Activated CD8-positive, alpha-beta memory T cell treated with anti-CD3 and anti-CD28 coated beads, Interleukin-2, amount 10 ng/mL, durations not matched to agents 7 days and 5 days (primary cell): ENCODE data around the gene TUBB4B. TPM values are rescaled to one million over a fixed set of nuclear protein-coding genes. Genes with fewer than 3 reads are reported as not detected.
A peak's percentile ranks its signal among the peaks of the same experiment; 100 is the strongest.

Source experiments
- ATAC-seq: fragments of 150-1000 bp; cut with Tn5 transposase; one replicate; pipeline ENCODE4 v1.10.0; 2021; ENCODE audit warnings: moderate library complexity
- CTCF ChIA-PET: fragments of 350-600 bp; sonication (Branson Sonifier 250); formaldehyde crosslinking; loops from one replicate; lab custom pipeline; 2021; ENCODE audit warnings: antibody characterized with exemption; lab: Charles Lee
- DNase-seq: peaks from one replicate; pipeline ENCODE4 v3.0.0-alpha.2; 2020
- H3K27ac Mint-ChIP-seq: one replicate; pipeline ENCODE4 v1.8.0; 2021; ENCODE audit warnings: mild to moderate bottlenecking, mixed read lengths
- H3K27me3 Mint-ChIP-seq: one replicate; pipeline ENCODE4 v1.8.0; 2021; ENCODE audit warnings: mixed read lengths
- H3K36me3 Mint-ChIP-seq: one replicate; pipeline ENCODE4 v1.8.0; 2021; ENCODE audit warnings: mild to moderate bottlenecking, mixed read lengths
- H3K4me1 Mint-ChIP-seq: one replicate; pipeline ENCODE4 v1.8.0; 2021; ENCODE audit warnings: mixed read lengths
- H3K4me3 Mint-ChIP-seq: one replicate; pipeline ENCODE4 v1.8.0; 2021; ENCODE audit warnings: mild to moderate bottlenecking, moderate library complexity, mixed read lengths
- H3K9me3 Mint-ChIP-seq: one replicate; pipeline ENCODE4 v1.8.0; 2022; ENCODE audit warnings: low read depth, mixed read lengths
- total RNA-seq, 2 experiments: library from RNA; stranded (reverse); gene quantifications; one replicate each; pipeline ENCODE4 v1.2.3, GENCODE V29; 2021

Gene TUBB4B
- total RNA-seq, 2 experiments from 2014 or later = 353 to 375 TPM

GRCh38 chr9:137270929-137271695 lies 30.0 kb downstream of the TUBB4B start:
- DNase-seq (no peak), ATAC-seq (peak; percentile 31)
- Mint-ChIP-seq H3K27ac (peak overlapping the region; percentile 37), H3K4me3 (no peak overlapping the region), H3K27me3 (no peaks in the 10 kb centered on the region), H3K4me1 (peaks cover 22% of the 10 kb centered on the region), H3K36me3 (peaks cover 16% of the 10 kb centered on the region), H3K9me3 (no peaks in the 10 kb centered on the region)
- CTCF ChIA-PET = interaction anchor here (1.4 kb wide), 1 partner anchor 31 kb away, joined by 3 read pairs; no protein-coding TSS in a partner anchor

GRCh38 chr9:137271696-137272076 lies 30.6 kb downstream of the TUBB4B start:
- Mint-ChIP-seq H3K4me3 (no peak overlapping the region), H3K27ac (peak overlapping the region; percentile 37), H3K36me3 (peaks cover 15% of the 10 kb centered on the region), H3K4me1 (peaks cover 22% of the 10 kb centered on the region), H3K9me3 (no peaks in the 10 kb centered on the region), H3K27me3 (no peaks in the 10 kb centered on the region)
- ATAC-seq (no peak), DNase-seq (no peak)
- CTCF ChIA-PET = interaction anchor here (1.4 kb wide), 1 partner anchor 31 kb away, joined by 3 read pairs; no protein-coding TSS in a partner anchor

GRCh38 chr9:137272241-137273094 lies 31.4 kb downstream of the TUBB4B start:
- CTCF ChIA-PET = interaction anchor here (1.0 to 1.4 kb wide), 3 partner anchors 14 to 35 kb away, joined by 3 to 4 read pairs (median 3); no protein-coding TSS in a partner anchor
- ATAC-seq (no peak), DNase-seq (no peak)
- Mint-ChIP-seq H3K9me3 (no peaks in the 10 kb centered on the region), H3K27me3 (no peaks in the 10 kb centered on the region), H3K4me3 (no peak overlapping the region), H3K27ac (no peak overlapping the region), H3K4me1 (peaks cover 28% of the 10 kb centered on the region), H3K36me3 (peaks cover 12% of the 10 kb centered on the region)

GRCh38 chr9:137273095-137273490 lies 32.0 kb downstream of the TUBB4B start:
- peaks cover 23% of the 10 kb centered on the region for H3K4me1 Mint-ChIP-seq
- ATAC-seq (no peak), DNase-seq (no peak)
- H3K27me3 Mint-ChIP-seq = no peaks in the 10 kb centered on the region
- H3K9me3 Mint-ChIP-seq = no peaks in the 10 kb centered on the region
- H3K4me3 Mint-ChIP-seq = no peak overlapping the region
- CTCF ChIA-PET = interaction anchor here (1.0 to 1.4 kb wide), 3 partner anchors 13 to 36 kb away, joined by 3 to 4 read pairs (median 3); no protein-coding TSS in a partner anchor
- peaks cover 10% of the 10 kb centered on the region for H3K36me3 Mint-ChIP-seq
- H3K27ac Mint-ChIP-seq = no peak overlapping the region

GRCh38 chr9:137273611-137274320 lies 32.7 kb downstream of the TUBB4B start:
- no peak overlapping the region for H3K4me3 Mint-ChIP-seq
- no peaks in the 10 kb centered on the region for H3K27me3 Mint-ChIP-seq
- H3K4me1 Mint-ChIP-seq = peaks cover 20% of the 10 kb centered on the region
- CTCF ChIA-PET = interaction anchor here (0.8 to 1.3 kb wide), 3 partner anchors 9 to 17 kb away, joined by 3 to 5 read pairs (median 3); no protein-coding TSS in a partner anchor
- no peaks in the 10 kb centered on the region for H3K9me3 Mint-ChIP-seq
- peaks cover 7% of the 10 kb centered on the region for H3K36me3 Mint-ChIP-seq
- no peak overlapping the region for H3K27ac Mint-ChIP-seq
- ATAC-seq = no peak
- DNase-seq = no peak

GRCh38 chr9:137275203-137275587 lies 34.1 kb downstream of the TUBB4B start:
- no peak for ATAC-seq
- CTCF ChIA-PET = no interaction called here
- H3K9me3 Mint-ChIP-seq = no peaks in the 10 kb centered on the region
- H3K36me3 Mint-ChIP-seq = peaks cover 4% of the 10 kb centered on the region
- peaks cover 13% of the 10 kb centered on the region for H3K4me1 Mint-ChIP-seq
- H3K4me3 Mint-ChIP-seq = no peak overlapping the region
- no peak overlapping the region for H3K27ac Mint-ChIP-seq
- DNase-seq = no peak
- no peaks in the 10 kb centered on the region for H3K27me3 Mint-ChIP-seq

GRCh38 chr9:137275588-137276472 lies 34.7 kb downstream of the TUBB4B start:
- ATAC-seq (no peak), DNase-seq (no peak)
- CTCF ChIA-PET = interaction anchor here (0.6 kb wide), 1 partner anchor 39 kb away, joined by 3 read pairs; no protein-coding TSS in a partner anchor
- H3K4me3 Mint-ChIP-seq = no peak overlapping the region
- no peaks in the 10 kb centered on the region for H3K27me3 Mint-ChIP-seq
- H3K9me3 Mint-ChIP-seq = no peaks in the 10 kb centered on the region
- peaks cover 4% of the 10 kb centered on the region for H3K36me3 Mint-ChIP-seq
- no peak overlapping the region for H3K27ac Mint-ChIP-seq
- H3K4me1 Mint-ChIP-seq = peaks cover 13% of the 10 kb centered on the region

GRCh38 chr9:137276473-137277328 lies 35.6 kb downstream of the TUBB4B start:
- Mint-ChIP-seq H3K4me3 (no peak overlapping the region), H3K27ac (no peak overlapping the region), H3K36me3 (peaks cover 2% of the 10 kb centered on the region), H3K4me1 (peaks cover 6% of the 10 kb centered on the region), H3K9me3 (no peaks in the 10 kb centered on the region), H3K27me3 (no peaks in the 10 kb centered on the region)
- ATAC-seq = no peak
- CTCF ChIA-PET = interaction anchor here (0.6 to 1.5 kb wide), 10 partner anchors 9 to 242 kb away, joined by 3 to 7 read pairs (median 3); partner anchors contain the start of gene NRARP
- DNase-seq = no peak

- DNase-seq (peak; percentile 73), ATAC-seq (peak; percentile 79)
- no peaks in the 10 kb centered on the region for H3K9me3 Mint-ChIP-seq
- peaks cover 2% of the 10 kb centered on the region for H3K36me3 Mint-ChIP-seq
- H3K4me3 Mint-ChIP-seq = peak within 1 kb of the TSS; percentile 70
- CTCF ChIA-PET = interaction anchor here (0.7 to 1.5 kb wide), 11 partner anchors 9 to 243 kb away, joined by 3 to 7 read pairs (median 3); partner anchors contain the start of genes ANAPC2, NRARP and SSNA1
- peaks cover 7% of the 10 kb centered on the region for H3K4me1 Mint-ChIP-seq
- H3K27me3 Mint-ChIP-seq = peaks cover 1% of the 10 kb centered on the region
- H3K27ac Mint-ChIP-seq = peak within 1 kb of the TSS; percentile 74
Measured at GRCh38 chr9:137277329-137278041, 36.4 kb downstream of the TUBB4B start, which contains the start of gene TOR4A. Gene TOR4A, plus strand, starts transcription at chr9:137277726. Its CDS starts 964 bp downstream, at chr9:137278690.

- Mint-ChIP-seq H3K4me3 (peak overlapping the region; percentile 70), H3K4me1 (peaks cover 9% of the 10 kb centered on the region), H3K27me3 (peaks cover 3% of the 10 kb centered on the region), H3K27ac (peak overlapping the region; percentile 74), H3K36me3 (peaks cover 2% of the 10 kb centered on the region), H3K9me3 (no peaks in the 10 kb centered on the region)
- ATAC-seq (peak; percentile 16), DNase-seq (no peak)
- CTCF ChIA-PET = interaction anchor here (0.7 to 1.5 kb wide), 10 partner anchors 9 to 243 kb away, joined by 3 to 7 read pairs (median 3); partner anchors contain the start of genes ANAPC2, NRARP and SSNA1
Measured at GRCh38 chr9:137278061-137278701, 37.1 kb downstream of the TUBB4B start.
